Progenitor cell of endocrine pancreas (in vitro differentiated cells): ENCODE measurements around the gene LRRC15. TPM values are rescaled to one million over a fixed set of nuclear protein-coding genes. Genes with fewer than 3 reads are reported as not detected.

Source experiments
- DNase-seq: peaks from one replicate; pipeline ENCODE4 v3.0.0; 2021; ENCODE audit warnings: low spot score; ENCODE audit not compliant: unreplicated experiment
- H3K27ac Mint-ChIP-seq: 2 replicates; pipeline ENCODE4 v1.8.0; 2021; ENCODE audit warnings: mild to moderate bottlenecking, moderate library complexity, mixed read lengths
- H3K27me3 Mint-ChIP-seq: 2 replicates; pipeline ENCODE4 v1.8.0; 2021; ENCODE audit warnings: mixed read lengths
- H3K36me3 Mint-ChIP-seq: 2 replicates; pipeline ENCODE4 v1.8.0; 2022; ENCODE audit warnings: mixed read lengths; ENCODE audit not compliant: insufficient read depth
- H3K4me1 Mint-ChIP-seq: 2 replicates; pipeline ENCODE4 v1.8.0; 2021; ENCODE audit warnings: low read depth, mixed read lengths
- H3K4me3 Mint-ChIP-seq: 2 replicates; pipeline ENCODE4 v1.8.0; 2021; ENCODE audit warnings: low read depth, mild to moderate bottlenecking, moderate library complexity, mixed read lengths
- H3K9me3 Mint-ChIP-seq: 2 replicates; pipeline ENCODE4 v1.8.0; 2021; ENCODE audit warnings: low read depth, mixed read lengths
- total RNA-seq: library from RNA; stranded (reverse); gene quantifications from 2 replicates; pipeline ENCODE4 v1.2.1, GENCODE V29; 2021
- TF ChIP-seq, protein P1 (sequence below): fragments of 200-600 bp; sonication (generic); IDR thresholded peaks from one replicate; pipeline ENCODE4 v1.5.0; 2021; ENCODE audit warnings: antibody characterized with exemption, mild to moderate bottlenecking; ENCODE audit not compliant: unreplicated experiment

Gene LRRC15
- total RNA-seq, 1 donor from 2014 or later: not detected

DNA sequence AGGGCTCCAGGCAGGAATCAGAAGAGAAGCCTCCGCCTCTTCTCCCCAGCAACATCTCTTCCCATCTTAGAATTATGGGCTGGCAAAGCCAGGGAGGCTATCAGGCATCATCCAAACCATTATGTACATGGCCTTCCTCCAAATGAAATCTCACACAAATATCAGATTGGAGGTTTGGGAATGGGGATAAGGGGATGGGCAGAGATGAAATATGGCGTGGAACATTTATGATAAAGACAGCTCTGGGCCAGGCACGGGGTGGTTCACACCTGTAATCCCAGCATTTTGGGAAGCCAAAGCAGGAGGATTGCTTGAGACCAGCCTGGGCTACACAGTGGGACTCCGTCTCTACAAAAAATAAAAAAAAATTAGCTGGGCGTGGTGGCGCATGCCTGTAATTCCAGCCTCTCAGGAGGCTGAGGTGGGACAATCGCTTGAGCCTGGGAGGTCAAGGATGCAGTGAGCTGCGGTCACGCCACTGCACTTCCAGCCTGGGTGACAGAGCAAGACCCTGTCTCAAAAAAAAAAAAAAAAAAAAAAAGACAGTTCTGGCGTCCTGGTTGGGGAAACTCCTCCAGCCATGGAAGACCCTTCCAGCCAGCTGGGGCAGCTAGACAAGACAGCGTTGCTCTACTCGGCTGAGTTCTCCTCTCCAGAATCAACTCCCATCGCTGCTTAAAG, 55.0 kb downstream of the LRRC15 start:
- TF ChIP-seq, protein P1, sequence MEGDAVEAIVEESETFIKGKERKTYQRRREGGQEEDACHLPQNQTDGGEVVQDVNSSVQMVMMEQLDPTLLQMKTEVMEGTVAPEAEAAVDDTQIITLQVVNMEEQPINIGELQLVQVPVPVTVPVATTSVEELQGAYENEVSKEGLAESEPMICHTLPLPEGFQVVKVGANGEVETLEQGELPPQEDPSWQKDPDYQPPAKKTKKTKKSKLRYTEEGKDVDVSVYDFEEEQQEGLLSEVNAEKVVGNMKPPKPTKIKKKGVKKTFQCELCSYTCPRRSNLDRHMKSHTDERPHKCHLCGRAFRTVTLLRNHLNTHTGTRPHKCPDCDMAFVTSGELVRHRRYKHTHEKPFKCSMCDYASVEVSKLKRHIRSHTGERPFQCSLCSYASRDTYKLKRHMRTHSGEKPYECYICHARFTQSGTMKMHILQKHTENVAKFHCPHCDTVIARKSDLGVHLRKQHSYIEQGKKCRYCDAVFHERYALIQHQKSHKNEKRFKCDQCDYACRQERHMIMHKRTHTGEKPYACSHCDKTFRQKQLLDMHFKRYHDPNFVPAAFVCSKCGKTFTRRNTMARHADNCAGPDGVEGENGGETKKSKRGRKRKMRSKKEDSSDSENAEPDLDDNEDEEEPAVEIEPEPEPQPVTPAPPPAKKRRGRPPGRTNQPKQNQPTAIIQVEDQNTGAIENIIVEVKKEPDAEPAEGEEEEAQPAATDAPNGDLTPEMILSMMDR: no peak
- Mint-ChIP-seq H3K4me3 (peak overlapping the region; percentile 62), H3K27ac (no peak overlapping the region), H3K36me3 (peaks cover 3% of the 10 kb centered on the region), H3K4me1 (peaks cover 20% of the 10 kb centered on the region), H3K9me3 (peaks cover 10% of the 10 kb centered on the region), H3K27me3 (peaks cover 14% of the 10 kb centered on the region)
- no peak for DNase-seq

DNA sequence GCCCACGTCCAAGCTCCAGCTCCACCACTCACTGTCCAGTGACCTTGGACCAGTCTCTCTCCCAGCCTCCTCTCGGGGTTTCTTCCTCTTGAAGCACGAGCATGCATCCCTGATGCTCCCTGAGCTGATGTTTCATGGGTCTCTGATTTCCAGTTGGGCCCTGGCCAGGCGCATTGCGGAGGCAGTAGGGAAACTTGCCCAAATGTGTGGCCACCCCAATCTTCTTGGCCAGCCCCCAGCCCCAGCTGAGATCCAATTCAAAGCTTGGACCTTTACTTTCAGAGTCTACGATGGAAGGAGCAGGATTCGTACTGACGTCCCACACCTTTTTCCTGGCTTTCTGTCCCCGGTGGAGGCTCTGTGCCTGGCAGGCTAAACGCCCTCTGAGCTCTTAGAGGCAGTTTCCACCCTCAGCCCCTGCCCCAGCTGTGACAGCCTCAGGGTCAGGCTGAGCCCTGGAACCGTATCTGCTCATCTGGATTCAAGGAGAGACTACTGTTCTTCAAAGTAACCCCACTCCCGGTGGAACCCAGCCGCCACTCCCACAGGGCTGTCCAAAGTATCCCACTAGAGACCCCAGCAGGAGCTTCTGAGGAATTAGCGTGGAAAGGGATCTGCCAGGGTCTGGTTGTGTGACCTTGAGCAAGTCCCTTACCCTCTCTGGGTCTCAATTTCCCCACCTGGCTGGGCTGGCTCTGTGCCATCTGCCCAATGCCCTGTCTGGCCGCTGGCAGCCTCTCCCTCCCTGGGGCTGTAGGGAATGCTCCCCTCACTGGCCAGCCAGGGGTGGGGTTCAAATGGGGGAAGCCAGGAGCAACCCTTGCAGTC, 55.8 kb downstream of the LRRC15 start:
- H3K4me1 Mint-ChIP-seq: peaks cover 20% of the 10 kb centered on the region
- TF ChIP-seq, protein P1: no peak
- peaks cover 14% of the 10 kb centered on the region for H3K27me3 Mint-ChIP-seq
- H3K27ac Mint-ChIP-seq: no peak overlapping the region
- no peak for DNase-seq
- H3K4me3 Mint-ChIP-seq: no peak overlapping the region
- no peaks in the 10 kb centered on the region for H3K36me3 Mint-ChIP-seq
- peaks cover 5% of the 10 kb centered on the region for H3K9me3 Mint-ChIP-seq

DNA sequence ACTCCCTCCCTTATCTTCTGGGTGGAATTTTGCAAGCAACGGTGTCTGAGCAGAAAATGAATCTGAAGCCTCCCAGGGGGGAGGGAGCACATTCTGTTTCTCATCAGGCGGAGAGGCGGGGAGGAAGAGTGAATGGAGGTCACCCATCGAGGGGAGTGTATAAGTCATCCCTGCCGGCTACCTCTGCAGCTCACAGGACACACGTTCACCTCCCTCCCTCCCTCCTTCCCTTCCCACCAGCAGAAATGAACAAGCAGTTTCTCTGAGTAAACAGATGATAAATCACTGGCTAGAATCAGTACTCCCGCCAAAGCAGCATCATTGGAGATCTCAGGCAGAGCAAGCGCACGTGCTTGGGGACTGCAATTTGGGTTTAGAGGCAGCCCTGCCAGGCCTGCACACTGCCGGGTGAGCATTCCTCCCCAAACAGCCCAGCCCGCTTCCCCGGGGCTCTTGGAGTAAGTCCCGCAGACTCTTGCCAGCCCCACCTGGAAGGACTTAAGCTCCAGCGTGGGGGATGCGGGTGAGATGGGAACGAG, 56.7 kb downstream of the LRRC15 start:
- no peak overlapping the region for H3K27ac Mint-ChIP-seq
- H3K9me3 Mint-ChIP-seq: peaks cover 4% of the 10 kb centered on the region
- DNase-seq: no peak
- no peaks in the 10 kb centered on the region for H3K36me3 Mint-ChIP-seq
- H3K4me1 Mint-ChIP-seq: peaks cover 22% of the 10 kb centered on the region
- H3K27me3 Mint-ChIP-seq: peaks cover 14% of the 10 kb centered on the region
- no peak overlapping the region for H3K4me3 Mint-ChIP-seq
- TF ChIP-seq, protein P1: no peak

DNA sequence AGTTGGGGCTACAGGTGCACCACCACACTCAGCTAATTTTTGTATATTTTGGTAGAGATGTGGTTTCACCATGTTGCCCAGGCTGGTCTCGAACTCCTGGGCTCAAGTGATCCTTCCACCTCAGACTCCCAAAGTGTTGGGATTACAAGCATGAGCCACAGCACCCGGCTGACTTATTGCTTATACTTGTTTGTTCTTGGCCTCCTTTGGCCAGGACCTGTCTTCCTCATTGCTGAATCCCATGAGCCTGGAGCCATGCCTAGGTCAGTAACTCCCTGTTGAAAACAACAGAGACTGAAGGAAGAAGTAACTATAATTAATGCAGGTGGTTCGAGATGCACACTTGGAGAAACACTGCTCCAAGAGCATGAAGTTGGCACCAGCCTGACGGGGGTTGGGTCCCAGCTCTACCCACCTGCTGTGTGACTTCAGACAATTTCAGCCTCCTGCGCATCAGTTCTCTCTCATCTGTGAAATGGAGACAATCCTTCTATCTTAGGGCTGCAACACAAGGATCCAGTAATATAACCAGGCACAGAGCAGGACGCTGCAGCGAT, 57.3 kb downstream of the LRRC15 start:
- Mint-ChIP-seq H3K36me3 (no peaks in the 10 kb centered on the region), H3K4me3 (no peak overlapping the region), H3K27ac (no peak overlapping the region), H3K9me3 (no peaks in the 10 kb centered on the region), H3K27me3 (peaks cover 14% of the 10 kb centered on the region), H3K4me1 (peaks cover 22% of the 10 kb centered on the region)
- no peak for DNase-seq
- TF ChIP-seq, protein P1: no peak

DNA sequence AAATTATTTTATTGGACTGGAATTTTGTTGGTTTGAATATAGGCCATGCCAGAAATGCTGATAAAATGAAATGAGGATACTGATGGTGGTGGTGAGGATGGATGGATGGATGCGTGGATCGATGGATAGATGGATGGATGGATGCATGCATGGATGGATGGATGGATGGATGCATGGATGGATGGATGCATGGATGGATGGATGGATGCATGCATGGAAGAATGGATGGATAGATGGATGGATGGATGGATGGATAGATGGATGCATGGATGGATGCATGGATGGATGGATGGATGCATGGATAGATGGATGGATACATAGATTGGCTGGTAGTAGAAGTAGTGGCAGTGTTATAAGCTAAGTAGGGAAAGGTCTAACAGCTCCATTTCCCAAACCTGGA, 58.5 kb downstream of the LRRC15 start:
- DNase-seq: no peak
- Mint-ChIP-seq H3K4me3 (no peak overlapping the region), H3K27ac (no peak overlapping the region), H3K4me1 (peaks cover 26% of the 10 kb centered on the region), H3K27me3 (peaks cover 14% of the 10 kb centered on the region), H3K9me3 (no peaks in the 10 kb centered on the region), H3K36me3 (no peaks in the 10 kb centered on the region)
- TF ChIP-seq, protein P1: no peak
